ENCODE results near the gene SOST.

Gene SOST

GRCh38 chr17:43774304-43775250 is 16.0 kb upstream of the SOST start:
- no peak for DNase-seq (ENCODE audit: low spot score)

- DNase-seq (ENCODE audit: low spot score) = no peak
Measured at GRCh38 chr17:43772877-43773648, 14.5 kb upstream of the SOST start.

GRCh38 chr17:43771463-43771862 is 12.9 kb upstream of the SOST start:
- no peak for DNase-seq (ENCODE audit: low spot score)

- DNase-seq (ENCODE audit: low spot score) = no peak
Measured at GRCh38 chr17:43770957-43771356, 12.4 kb upstream of the SOST start.

GRCh38 chr17:43769859-43770258 is 11.3 kb upstream of the SOST start:
- no peak for DNase-seq (ENCODE audit: low spot score)

- no peak for DNase-seq (ENCODE audit: low spot score)
Measured at GRCh38 chr17:43769426-43769825, 10.8 kb upstream of the SOST start.

- DNase-seq (ENCODE audit: low spot score) = no peak
Measured at GRCh38 chr17:43768943-43769342, 10.4 kb upstream of the SOST start.

GRCh38 chr17:43768382-43768781 is 9.8 kb upstream of the SOST start:
- no peak for DNase-seq (ENCODE audit: low spot score)

- DNase-seq (ENCODE audit: low spot score) = no peak
Measured at GRCh38 chr17:43767713-43768059, 9.1 kb upstream of the SOST start.

- DNase-seq (ENCODE audit: low spot score) = no peak
Measured at GRCh38 chr17:43767053-43767712, 8.6 kb upstream of the SOST start.

- peak; percentile 54 for DNase-seq (ENCODE audit: low spot score)
Measured at GRCh38 chr17:43766413-43767052, 7.9 kb upstream of the SOST start.

GRCh38 chr17:43760254-43760852 is 1.8 kb upstream of the SOST start:
- DNase-seq (ENCODE audit: low spot score) = peak; percentile 88

GRCh38 chr17:43759836-43760235 is 1.2 kb upstream of the SOST start:
- DNase-seq (ENCODE audit: low spot score) = no peak

- DNase-seq (ENCODE audit: low spot score) = no peak
Measured at GRCh38 chr17:43758086-43758485, 505 bp downstream of the SOST start.

- DNase-seq (ENCODE audit: low spot score) = no peak
Measured at GRCh38 chr17:43757171-43757660, 1.4 kb downstream of the SOST start.

- DNase-seq (ENCODE audit: low spot score) = no peak
Measured at GRCh38 chr17:43756201-43756600, 2.4 kb downstream of the SOST start.

GRCh38 chr17:43755389-43755875 is 3.2 kb downstream of the SOST start:
- no peak for DNase-seq (ENCODE audit: low spot score)

- no peak for DNase-seq (ENCODE audit: low spot score)
Measured at GRCh38 chr17:43754947-43755346, 3.6 kb downstream of the SOST start.

- DNase-seq (ENCODE audit: low spot score) = no peak
Measured at GRCh38 chr17:43753493-43754129, 5.0 kb downstream of the SOST start.

GRCh38 chr17:43750153-43750552 is 8.4 kb downstream of the SOST start:
- DNase-seq (ENCODE audit: low spot score) = no peak

GRCh38 chr17:43745541-43745940 is 13.1 kb downstream of the SOST start:
- DNase-seq (ENCODE audit: low spot score) = no peak
